Esophagus muscularis mucosa (tissue), 4 donors: ENCODE data around the gene SPTLC2. TPM values are rescaled to one million over a fixed set of nuclear protein-coding genes. Genes with fewer than 3 reads are reported as not detected.

Source experiments
- DNase-seq: peaks from one replicate; pipeline ENCODE4 v3.0.0-alpha.2; 2017; ENCODE audit errors: extremely low spot score
- H3K27ac ChIP-seq, 4 donors: fragments of 200-600 bp; sonication (generic); replicated peaks in 1 of 4; 1 replicate in 3 of 4; 2 replicates in 1 of 4; pipeline ENCODE4 v1.5.1; 2016 to 2019; ENCODE audit warnings: mild to moderate bottlenecking in 1 of 4
- H3K27me3 ChIP-seq, 4 donors: fragments of 200-600 bp; sonication (generic); one replicate each; pipeline versions ENCODE4 v1.5.1 to v1.6.0; 2016 to 2019
- H3K36me3 ChIP-seq, 4 donors: fragments of 200-600 bp; sonication (generic); one replicate each; pipeline ENCODE4 v1.5.1; 2016 to 2019
- H3K4me1 ChIP-seq, 4 donors: fragments of 200-600 bp; sonication (generic); one replicate each; pipeline ENCODE4 v1.5.1; 2016 to 2019
- H3K4me3 ChIP-seq, 4 donors: fragments of 200-600 bp; sonication (generic); 1 replicate in 2 of 4; 2 replicates in 2 of 4; pipeline ENCODE4 v1.5.1; 2016 to 2019; ENCODE audit warnings: mild to moderate bottlenecking in 4 of 4, moderate library complexity in 1 of 4
- H3K9me3 ChIP-seq, 4 donors: fragments of 200-600 bp; sonication (generic); 1 replicate in 3 of 4; 2 replicates in 1 of 4; pipeline ENCODE4 v1.5.1; 2016 to 2019
- CTCF ChIP-seq, 3 experiments: fragments of 200-600 bp in 2 of 3; fragments of 450-650 bp in 1 of 3; sonication (generic) in 2 of 3; IDR thresholded peaks; one replicate each; pipeline ENCODE4 v1.5.1; 2017 to 2019; ENCODE audit warnings: antibody characterized with exemption in 3 of 3, mild to moderate bottlenecking in 2 of 3, moderate library complexity in 1 of 3
- EP300 ChIP-seq: sonication (generic); formaldehyde crosslinking; IDR thresholded peaks from one replicate; pipeline ENCODE4 v1.6.1; 2017; ENCODE audit warnings: antibody characterized with exemption
- POLR2A ChIP-seq: fragments of 450-650 bp; IDR thresholded peaks from one replicate; pipeline ENCODE4 v1.6.1; 2017; ENCODE audit warnings: antibody characterized with exemption, moderate library complexity, mild to moderate bottlenecking, low read depth
- POLR2AphosphoS5 ChIP-seq, 2 donors: sonication (generic); formaldehyde crosslinking; IDR thresholded peaks; one replicate each; pipeline ENCODE4 v1.6.1; 2017; ENCODE audit warnings: antibody characterized with exemption in 2 of 2
- WGBS: methylation state at CpG from one replicate; pipeline ENCODE4 v1.1.5; 2018; 5-methylcytosine and 5-hydroxymethylcytosine counted together
- intact Hi-C: fragments of 100-400 bp; cut with DNase I; formaldehyde crosslinking; loops from one replicate; pipeline ENCODE4 v1.15.1; 2023
- total RNA-seq, 4 donors: library from RNA; depleted of rRNA; stranded (reverse); fragments of >200 nt; gene quantifications; one replicate each; pipeline versions ENCODE4 v1.1.0 to v1.2.1, GENCODE V29; 2016

Gene SPTLC2
- total RNA-seq, 4 donors from 2014 or later = 14.5 to 25.3 (median 20.1) TPM

GRCh38 chr14:77609922-77610321 lies 6.5 kb downstream of the SPTLC2 start:
- TF ChIP-seq POLR2A = no peak
- TF ChIP-seq CTCF (IDR thresholded peaks at IDR 0.05) = no peak
- no peak for TF ChIP-seq EP300
- TF ChIP-seq POLR2AphosphoS5 (IDR thresholded peaks at IDR 0.05) = no peak
- DNase-seq = no peak
- Histone ChIP-seq H3K27ac (no peak overlapping the region), H3K27me3 (no peaks in the 10 kb centered on the region), H3K4me3 (no peak overlapping the region), H3K4me1 (peaks cover 5 to 18% (median 6%) of the 10 kb centered on the region in 4 donors), H3K36me3 (no peaks in the 10 kb centered on the region), H3K9me3 (no peaks in the 10 kb centered on the region)
- WGBS = 94% methylated on average over 3 of the region's 3 CpGs
- intact Hi-C loops = no loop called here

GRCh38 chr14:77607741-77608302 lies 8.6 kb downstream of the SPTLC2 start:
- 72% methylated on average over 9 of the region's 9 CpGs for WGBS
- no peak for DNase-seq
- Histone ChIP-seq H3K4me1 (peaks cover 0 to 24% (median 6%) of the 10 kb centered on the region in 4 donors), H3K36me3 (no peaks in the 10 kb centered on the region), H3K27me3 (no peaks in the 10 kb centered on the region), H3K27ac (no peak overlapping the region), H3K9me3 (no peaks in the 10 kb centered on the region), H3K4me3 (no peak overlapping the region)
- intact Hi-C loops = no loop called here
- TF ChIP-seq CTCF (IDR thresholded peaks at IDR 0.05) (no peak), POLR2AphosphoS5 (IDR thresholded peaks at IDR 0.05) (peak in 1 of 2 donors; percentile 18)

GRCh38 chr14:77605392-77605972 lies 11.0 kb downstream of the SPTLC2 start:
- Histone ChIP-seq H3K9me3 (no peaks in the 10 kb centered on the region), H3K4me3 (no peak overlapping the region), H3K36me3 (no peaks in the 10 kb centered on the region), H3K4me1 (peaks cover under 1 to 29% (median 6%) of the 10 kb centered on the region in 4 donors), H3K27me3 (no peaks in the 10 kb centered on the region), H3K27ac (no peak overlapping the region)
- intact Hi-C loops = no loop called here
- WGBS = 56% methylated on average over 3 of the region's 3 CpGs
- DNase-seq = no peak
- TF ChIP-seq POLR2AphosphoS5 (IDR thresholded peaks at IDR 0.05) (no peak), EP300 (no peak), CTCF (IDR thresholded peaks at IDR 0.05) (no peak), POLR2A (no peak)

GRCh38 chr14:77603654-77604255 lies 12.7 kb downstream of the SPTLC2 start:
- Histone ChIP-seq H3K4me3 (no peak overlapping the region), H3K27ac (no peak overlapping the region), H3K27me3 (no peaks in the 10 kb centered on the region), H3K36me3 (no peaks in the 10 kb centered on the region), H3K9me3 (no peaks in the 10 kb centered on the region), H3K4me1 (peaks cover 13 to 46% (median 18%) of the 10 kb centered on the region in 4 donors)
- intact Hi-C loops = no loop called here
- no peak for DNase-seq
- TF ChIP-seq EP300 = no peak
- TF ChIP-seq POLR2AphosphoS5 (IDR thresholded peaks at IDR 0.05) = no peak
- no peak for TF ChIP-seq POLR2A
- no peak for TF ChIP-seq CTCF (IDR thresholded peaks at IDR 0.05)
- WGBS = 72% methylated on average over 8 of the region's 8 CpGs
